ENCODE results near the gene MB21D2.

Gene MB21D2

DNA sequence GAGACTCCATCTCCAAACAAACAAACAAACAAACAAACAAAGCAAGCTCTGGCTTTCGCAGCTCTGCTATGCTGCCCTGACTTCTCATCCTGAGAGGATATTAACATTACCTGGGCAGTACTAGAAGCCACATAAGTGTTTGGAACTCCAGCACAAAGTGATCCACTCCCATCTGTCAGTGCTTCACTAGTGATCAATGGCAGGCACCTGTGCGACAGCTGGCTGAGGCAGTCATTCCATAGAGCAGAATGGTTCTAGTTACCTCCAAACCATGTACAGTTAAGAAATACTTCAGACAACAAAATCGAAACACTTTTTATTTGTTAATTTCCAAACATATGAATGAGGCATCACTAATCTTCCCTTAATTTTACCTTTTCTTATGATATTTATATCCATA lies 2.8 kb upstream of the MB21D2 start:
- Histone ChIP-seq H3K27ac (ENCODE audit: low read depth, low read length, poor library complexity, severe bottlenecking) (no peak overlapping the region), H4K20me1 (ENCODE audit: insufficient read depth, low read length) (no peaks in the 10 kb centered on the region), H3K4me3 (ENCODE audit: low read depth, low read length, poor library complexity, severe bottlenecking) (no peak overlapping the region), H3K27me3 (ENCODE audit: insufficient read depth, low read length) (peaks cover 9% of the 10 kb centered on the region; the same call in 1 of the 2 replicates), H3K9me2 (ENCODE audit: low read depth, low read length) (no peaks in the 10 kb centered on the region), H3K36me3 (ENCODE audit: insufficient read depth, low read length) (no peaks in the 10 kb centered on the region), H3K79me2 (ENCODE audit: insufficient read depth, low read length) (no peaks in the 10 kb centered on the region), H2AFZ (ENCODE audit: low read length) (no peak overlapping the region), H3F3A (ENCODE audit: insufficient read depth, low read length) (no peaks in the 10 kb centered on the region), H3K4me1 (ENCODE audit: insufficient read depth, low read length, severe bottlenecking) (no peaks in the 10 kb centered on the region), H3K4me2 (ENCODE audit: low read length) (no peak overlapping the region), H3K9me3 (ENCODE audit: low read length) (no peaks in the 10 kb centered on the region), H3K9ac (ENCODE audit: low read length) (no peak overlapping the region)
- TF ChIP-seq EZH2 (IDR thresholded peaks at IDR 0.05; ENCODE audit: borderline replicate concordance, low read length) = no peak

GRCh38 chr3:192919901-192920300 lies 2.2 kb upstream of the MB21D2 start:
- Histone ChIP-seq H3K4me3 (ENCODE audit: low read depth, low read length, poor library complexity, severe bottlenecking) (no peak overlapping the region), H3K27me3 (ENCODE audit: insufficient read depth, low read length) (peaks cover 9% of the 10 kb centered on the region; the same call in 1 of the 2 replicates), H3K79me2 (ENCODE audit: insufficient read depth, low read length) (no peaks in the 10 kb centered on the region), H3K4me1 (ENCODE audit: insufficient read depth, low read length, severe bottlenecking) (no peaks in the 10 kb centered on the region), H3K9me3 (ENCODE audit: low read length) (no peaks in the 10 kb centered on the region), H4K20me1 (ENCODE audit: insufficient read depth, low read length) (no peaks in the 10 kb centered on the region), H3F3A (ENCODE audit: insufficient read depth, low read length) (no peaks in the 10 kb centered on the region), H3K9ac (ENCODE audit: low read length) (no peak overlapping the region), H3K4me2 (ENCODE audit: low read length) (no peak overlapping the region), H3K9me2 (ENCODE audit: low read depth, low read length) (no peaks in the 10 kb centered on the region), H3K36me3 (ENCODE audit: insufficient read depth, low read length) (no peaks in the 10 kb centered on the region), H2AFZ (ENCODE audit: low read length) (no peak overlapping the region), H3K27ac (ENCODE audit: low read depth, low read length, poor library complexity, severe bottlenecking) (no peak overlapping the region)
- TF ChIP-seq, protein P1, sequence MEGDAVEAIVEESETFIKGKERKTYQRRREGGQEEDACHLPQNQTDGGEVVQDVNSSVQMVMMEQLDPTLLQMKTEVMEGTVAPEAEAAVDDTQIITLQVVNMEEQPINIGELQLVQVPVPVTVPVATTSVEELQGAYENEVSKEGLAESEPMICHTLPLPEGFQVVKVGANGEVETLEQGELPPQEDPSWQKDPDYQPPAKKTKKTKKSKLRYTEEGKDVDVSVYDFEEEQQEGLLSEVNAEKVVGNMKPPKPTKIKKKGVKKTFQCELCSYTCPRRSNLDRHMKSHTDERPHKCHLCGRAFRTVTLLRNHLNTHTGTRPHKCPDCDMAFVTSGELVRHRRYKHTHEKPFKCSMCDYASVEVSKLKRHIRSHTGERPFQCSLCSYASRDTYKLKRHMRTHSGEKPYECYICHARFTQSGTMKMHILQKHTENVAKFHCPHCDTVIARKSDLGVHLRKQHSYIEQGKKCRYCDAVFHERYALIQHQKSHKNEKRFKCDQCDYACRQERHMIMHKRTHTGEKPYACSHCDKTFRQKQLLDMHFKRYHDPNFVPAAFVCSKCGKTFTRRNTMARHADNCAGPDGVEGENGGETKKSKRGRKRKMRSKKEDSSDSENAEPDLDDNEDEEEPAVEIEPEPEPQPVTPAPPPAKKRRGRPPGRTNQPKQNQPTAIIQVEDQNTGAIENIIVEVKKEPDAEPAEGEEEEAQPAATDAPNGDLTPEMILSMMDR (IDR thresholded peaks at IDR 0.05; ENCODE audit: low read length) = no peak
- TF ChIP-seq EZH2 (IDR thresholded peaks at IDR 0.05; ENCODE audit: borderline replicate concordance, low read length) = no peak

DNA sequence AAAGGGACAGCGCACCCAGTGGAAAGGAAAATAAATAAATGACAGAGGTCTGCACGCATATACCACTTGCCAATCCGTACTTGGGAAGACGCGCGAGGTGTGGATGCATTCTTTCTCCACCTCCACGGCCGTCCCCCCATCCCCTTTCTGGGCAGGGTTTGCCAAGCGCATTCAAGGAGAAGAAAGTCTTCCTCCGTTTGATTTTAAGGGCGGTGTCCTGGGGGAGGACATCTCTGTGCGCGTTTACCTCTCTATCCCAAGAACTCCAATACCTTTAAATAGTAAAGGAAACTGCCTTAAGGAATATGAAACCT lies 576 bp upstream of the MB21D2 start:
- H3K9ac ChIP-seq (ENCODE audit: low read length) = no peak overlapping the region
- H3K4me1 ChIP-seq (ENCODE audit: insufficient read depth, low read length, severe bottlenecking) = no peaks in the 10 kb centered on the region
- peaks cover 9% of the 10 kb centered on the region; the same call in 1 of the 2 replicates for H3K27me3 ChIP-seq (ENCODE audit: insufficient read depth, low read length)
- H3K36me3 ChIP-seq (ENCODE audit: insufficient read depth, low read length) = no peaks in the 10 kb centered on the region
- no peak overlapping the region for H2AFZ ChIP-seq (ENCODE audit: low read length)
- H4K20me1 ChIP-seq (ENCODE audit: insufficient read depth, low read length) = no peaks in the 10 kb centered on the region
- peak overlapping the region; percentile 6; the same call in 1 of the 2 replicates for H3K4me2 ChIP-seq (ENCODE audit: low read length)
- TF ChIP-seq, protein P1 (IDR thresholded peaks at IDR 0.05; ENCODE audit: low read length) = no peak
- no peak for TF ChIP-seq EZH2 (IDR thresholded peaks at IDR 0.05; ENCODE audit: borderline replicate concordance, low read length)
- no peaks in the 10 kb centered on the region for H3F3A ChIP-seq (ENCODE audit: insufficient read depth, low read length)
- H3K79me2 ChIP-seq (ENCODE audit: insufficient read depth, low read length) = no peaks in the 10 kb centered on the region
- no peak overlapping the region for H3K27ac ChIP-seq (ENCODE audit: low read depth, low read length, poor library complexity, severe bottlenecking)
- peak overlapping the region; percentile 39 for H3K4me3 ChIP-seq (ENCODE audit: low read depth, low read length, poor library complexity, severe bottlenecking)
- H3K9me3 ChIP-seq (ENCODE audit: low read length) = no peaks in the 10 kb centered on the region
- H3K9me2 ChIP-seq (ENCODE audit: low read depth, low read length) = no peaks in the 10 kb centered on the region

GRCh38 chr3:192917028-192917403 lies 640 bp downstream of the MB21D2 start:
- Histone ChIP-seq H3K4me1 (ENCODE audit: insufficient read depth, low read length, severe bottlenecking) (no peaks in the 10 kb centered on the region), H3F3A (ENCODE audit: insufficient read depth, low read length) (no peaks in the 10 kb centered on the region), H4K20me1 (ENCODE audit: insufficient read depth, low read length) (no peaks in the 10 kb centered on the region), H3K9me3 (ENCODE audit: low read length) (no peaks in the 10 kb centered on the region), H3K9ac (ENCODE audit: low read length) (no peak overlapping the region), H2AFZ (ENCODE audit: low read length) (no peak overlapping the region), H3K9me2 (ENCODE audit: low read depth, low read length) (no peaks in the 10 kb centered on the region), H3K36me3 (ENCODE audit: insufficient read depth, low read length) (no peaks in the 10 kb centered on the region), H3K27me3 (ENCODE audit: insufficient read depth, low read length) (peaks cover 9% of the 10 kb centered on the region; the same call in 1 of the 2 replicates), H3K4me3 (ENCODE audit: low read depth, low read length, poor library complexity, severe bottlenecking) (no peak overlapping the region), H3K27ac (ENCODE audit: low read depth, low read length, poor library complexity, severe bottlenecking) (no peak overlapping the region), H3K79me2 (ENCODE audit: insufficient read depth, low read length) (no peaks in the 10 kb centered on the region), H3K4me2 (ENCODE audit: low read length) (no peak overlapping the region)
- TF ChIP-seq EZH2 (IDR thresholded peaks at IDR 0.05; ENCODE audit: borderline replicate concordance, low read length) = no peak
- TF ChIP-seq, protein P1 (IDR thresholded peaks at IDR 0.05; ENCODE audit: low read length) = no peak

Data from OCI-LY1 (cell line).